GM18868 (cell line): Measurements from ENCODE around the gene KRTAP10-10.
"Not testable (repeated sequence)": the region's sequence is repeated elsewhere in the genome, so short reads cannot be mapped to it uniquely, and the experiment has no call there.

ENCODE experiments used
- ATAC-seq: cut with Tn5 transposase; IDR thresholded peaks from one replicate; pipeline ENCODE4 v1.9.1; 2021; ENCODE audit warnings: mild to moderate bottlenecking, moderate library complexity; ENCODE audit not compliant: unreplicated experiment

KRTAP10-10 gene, protein sequence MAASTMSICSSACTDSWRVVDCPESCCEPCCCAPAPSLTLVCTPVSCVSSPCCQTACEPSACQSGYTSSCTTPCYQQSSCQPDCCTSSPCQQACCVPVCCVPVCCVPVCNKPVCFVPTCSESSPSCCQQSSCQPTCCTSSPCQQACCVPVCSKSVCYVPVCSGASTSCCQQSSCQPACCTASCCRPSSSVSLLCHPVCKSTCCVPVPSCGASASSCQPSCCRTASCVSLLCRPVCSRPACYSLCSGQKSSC

DNA sequence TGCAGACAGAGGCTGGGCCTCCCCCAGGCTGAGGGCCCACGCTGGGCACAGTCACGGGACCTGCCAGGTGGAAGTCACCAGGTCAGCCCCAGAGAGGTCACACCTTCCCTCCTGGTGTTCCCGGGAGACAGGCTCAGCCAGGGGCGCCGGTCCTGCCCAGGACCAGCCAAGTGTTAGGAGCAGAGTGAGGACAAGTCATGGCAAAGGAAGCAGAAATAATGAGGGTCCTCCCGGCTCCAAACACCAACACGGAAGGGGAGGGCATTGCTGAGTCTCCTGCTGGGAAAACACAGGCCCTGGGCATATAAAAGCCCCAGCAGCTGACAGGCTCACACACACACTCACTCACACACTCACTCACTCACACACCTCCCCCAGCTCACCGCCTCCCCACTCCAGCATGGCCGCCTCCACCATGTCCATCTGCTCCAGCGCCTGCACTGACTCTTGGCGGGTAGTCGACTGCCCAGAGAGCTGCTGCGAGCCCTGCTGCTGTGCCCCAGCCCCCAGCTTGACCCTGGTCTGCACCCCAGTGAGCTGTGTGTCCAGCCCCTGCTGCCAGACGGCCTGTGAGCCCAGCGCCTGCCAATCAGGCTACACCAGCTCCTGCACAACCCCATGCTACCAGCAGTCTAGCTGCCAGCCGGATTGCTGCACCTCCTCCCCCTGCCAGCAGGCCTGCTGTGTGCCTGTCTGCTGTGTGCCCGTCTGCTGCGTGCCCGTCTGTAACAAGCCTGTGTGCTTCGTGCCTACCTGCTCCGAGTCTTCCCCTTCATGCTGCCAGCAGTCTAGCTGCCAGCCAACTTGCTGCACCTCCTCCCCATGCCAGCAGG, at the start of gene KRTAP10-10:
Gene KRTAP10-10 (plus strand): TSS at position 339 of the 833 bp plus-strand sequence. CDS start 62 bp downstream, at position 401.
- no peak for ATAC-seq

DNA sequence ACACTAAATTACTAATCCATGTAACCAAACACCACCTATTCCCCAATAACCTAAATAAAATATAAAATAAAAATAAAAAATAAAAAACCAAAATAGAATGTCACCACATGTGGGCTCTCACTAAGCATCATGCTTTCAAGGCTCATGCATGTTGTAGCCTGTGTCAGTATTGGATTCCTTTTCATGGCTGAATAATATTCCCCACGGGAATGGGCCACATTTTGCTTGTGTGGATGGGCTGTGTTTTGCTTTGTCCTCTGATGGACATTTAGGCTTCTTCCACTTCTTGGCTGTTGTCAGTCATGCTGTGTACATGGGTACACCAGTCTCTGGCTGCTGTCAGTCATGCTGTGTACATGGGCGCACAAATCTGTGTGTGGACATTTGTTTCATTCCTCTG, 48.1 kb upstream of the KRTAP10-10 start:
- no peak for ATAC-seq

DNA sequence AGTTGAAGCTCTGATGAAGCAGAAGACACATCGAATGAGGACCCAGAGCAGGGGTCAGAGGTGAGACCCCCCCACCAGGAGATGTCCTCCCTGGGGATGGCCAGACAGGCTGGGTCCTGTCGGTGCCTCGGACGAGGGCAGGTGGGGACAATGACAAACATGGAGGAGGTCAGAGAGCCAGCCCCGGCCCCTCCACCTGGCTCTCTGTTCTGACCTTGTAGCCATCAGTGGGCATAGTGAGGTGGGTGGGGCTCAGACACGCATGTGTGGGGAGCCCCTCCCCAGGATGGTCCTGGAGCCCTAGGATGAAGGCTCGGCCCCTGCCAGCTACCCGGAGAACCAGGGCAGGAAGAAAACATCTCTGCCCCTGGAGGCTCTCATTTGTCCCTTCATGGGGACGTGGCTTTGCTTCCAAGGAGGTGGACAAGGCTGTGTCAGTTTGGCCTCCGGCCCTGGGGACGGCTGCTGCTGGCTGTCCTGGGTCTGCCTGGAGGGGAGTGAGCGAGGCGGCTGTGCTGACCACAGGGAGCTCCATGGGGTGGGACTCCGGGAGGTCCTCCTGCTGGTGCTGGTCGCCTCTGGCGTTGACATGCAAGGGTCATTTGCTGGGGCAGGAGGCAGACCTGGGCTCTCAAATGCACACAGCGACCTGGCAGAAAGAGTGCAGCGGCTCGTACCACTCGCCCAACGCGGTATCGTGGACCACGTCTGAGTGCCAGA, 47.4 kb upstream of the KRTAP10-10 start:
- no peak for ATAC-seq

DNA sequence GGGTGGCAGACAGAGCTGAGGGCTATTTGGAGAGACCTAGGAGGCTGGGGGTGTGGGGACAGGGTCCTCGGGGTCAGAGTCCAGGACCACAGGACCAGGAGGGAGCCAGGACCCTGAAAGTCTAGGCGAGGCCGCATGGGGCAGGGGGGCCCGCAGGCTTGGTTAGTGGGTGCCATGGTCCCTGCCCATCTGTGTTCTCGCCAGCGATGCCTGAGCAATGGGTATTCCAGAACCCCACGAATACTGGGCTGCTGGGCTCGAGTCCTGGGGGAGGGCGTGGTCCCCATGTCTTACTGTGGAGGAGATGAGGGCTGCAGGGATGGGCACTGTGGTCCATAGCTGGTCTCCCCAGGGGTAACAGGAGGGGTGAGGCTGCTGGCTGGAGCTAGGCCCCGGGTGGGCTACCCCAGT, 46.8 kb upstream of the KRTAP10-10 start:
- no peak for ATAC-seq

DNA sequence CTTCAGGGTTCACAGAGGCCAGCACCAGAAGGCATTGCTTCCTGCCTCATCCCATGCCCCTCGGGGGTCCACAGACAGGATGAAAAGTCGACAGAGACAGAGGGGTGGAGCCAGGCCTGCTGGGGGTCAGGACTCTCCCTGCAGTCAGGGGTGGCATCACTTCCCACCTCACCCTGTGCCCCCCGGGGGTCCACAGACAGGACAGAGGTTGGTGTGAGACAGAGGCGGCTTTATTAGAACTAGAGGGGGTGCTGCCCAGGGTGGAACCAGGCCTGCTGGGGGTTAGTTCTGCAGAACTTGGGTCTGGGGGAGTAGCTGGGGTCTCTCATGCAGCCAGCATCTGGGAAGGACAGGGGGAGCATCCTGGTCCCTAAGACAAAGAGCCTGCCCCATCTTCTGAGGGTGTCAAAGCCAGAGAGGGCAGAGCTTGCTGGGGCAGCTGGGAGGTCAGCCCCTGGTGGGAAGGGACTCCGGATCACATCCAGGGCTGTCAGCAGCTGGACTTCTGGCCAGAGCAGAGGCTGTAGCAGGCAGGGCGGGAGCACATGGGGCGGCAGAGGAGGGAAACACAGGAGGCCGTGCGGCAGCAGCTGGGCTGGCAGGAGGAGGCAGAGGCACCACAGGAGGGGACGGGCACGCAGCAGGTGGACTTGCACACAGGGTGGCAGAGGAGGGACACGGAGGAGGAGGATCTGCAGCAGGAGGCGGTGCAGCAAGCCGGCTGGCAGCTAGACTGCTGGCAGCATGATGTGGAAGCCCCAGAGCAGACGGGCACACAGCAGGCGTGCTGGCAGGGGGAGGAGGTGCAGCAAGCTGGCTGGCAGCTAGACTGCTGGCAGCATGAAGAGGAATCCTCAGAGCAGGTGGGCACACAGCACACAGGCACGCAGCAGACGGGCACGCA, 46.0 kb upstream of the KRTAP10-10 start:
- not testable (repeated sequence) for ATAC-seq

DNA sequence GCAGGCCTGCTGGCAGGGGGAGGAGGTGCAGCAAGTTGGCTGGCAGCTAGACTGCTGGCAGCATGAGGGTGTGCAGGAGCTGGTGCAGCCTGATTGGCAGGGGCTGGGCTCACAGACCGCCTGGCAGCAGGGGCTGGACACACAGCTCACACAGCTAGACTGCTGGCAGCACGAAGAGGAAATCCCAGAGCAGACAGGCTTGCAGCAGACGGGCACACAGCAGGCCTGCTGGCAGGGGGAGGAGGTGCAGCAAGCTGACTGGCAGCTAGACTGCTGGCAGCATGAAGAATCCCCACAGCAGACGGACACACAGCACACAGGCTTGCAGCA, 45.4 kb upstream of the KRTAP10-10 start:
- not testable (repeated sequence) for ATAC-seq

DNA sequence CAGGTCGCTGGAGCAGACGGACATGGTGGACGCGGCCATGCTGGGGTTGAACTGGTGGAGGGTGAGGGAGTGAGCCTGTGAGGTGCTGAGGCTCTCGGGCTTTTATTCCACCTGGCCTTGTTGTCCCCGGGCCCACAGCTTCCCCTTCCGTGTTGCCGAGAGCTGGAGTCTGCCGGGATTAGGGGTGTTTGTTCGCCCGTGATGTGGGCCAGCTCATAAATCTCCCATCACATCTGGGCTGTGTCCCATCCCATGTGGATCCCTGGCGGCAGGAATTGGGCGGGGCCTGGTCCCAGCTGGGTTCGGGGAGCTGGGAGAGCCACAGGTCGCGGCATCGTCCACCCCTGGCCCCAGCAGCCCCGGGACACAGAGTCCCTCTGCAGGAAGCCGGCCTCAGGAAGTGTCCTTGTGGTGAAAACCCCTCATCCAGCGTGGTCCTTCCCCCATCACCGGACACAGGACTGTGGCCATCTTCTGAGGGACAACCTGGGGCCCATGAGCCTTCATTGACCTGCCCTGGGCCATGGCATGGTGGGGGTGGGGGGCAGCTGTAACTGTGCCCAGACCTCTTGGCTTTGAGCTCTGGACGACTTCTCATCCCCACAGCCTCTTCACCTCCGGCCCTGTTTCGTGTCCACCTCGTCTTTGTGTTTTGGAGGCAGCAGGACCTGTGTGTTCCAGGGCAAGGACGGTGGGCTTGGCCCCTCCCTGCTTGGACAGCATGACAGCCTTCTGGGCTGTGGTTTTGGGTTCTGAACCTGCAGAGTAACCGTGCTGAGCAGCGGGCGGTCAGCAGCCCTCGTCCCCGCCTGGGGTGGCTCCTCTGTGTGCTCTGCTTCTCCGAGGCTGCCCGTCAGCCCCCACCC, 44.5 kb upstream of the KRTAP10-10 start, which contains the start of gene KRTAP10-6:
Gene KRTAP10-6 (minus strand): TSS at position 60 of the 866 bp plus-strand sequence. CDS start 21 bp downstream, at position 39.
- ATAC-seq, result no peak

DNA sequence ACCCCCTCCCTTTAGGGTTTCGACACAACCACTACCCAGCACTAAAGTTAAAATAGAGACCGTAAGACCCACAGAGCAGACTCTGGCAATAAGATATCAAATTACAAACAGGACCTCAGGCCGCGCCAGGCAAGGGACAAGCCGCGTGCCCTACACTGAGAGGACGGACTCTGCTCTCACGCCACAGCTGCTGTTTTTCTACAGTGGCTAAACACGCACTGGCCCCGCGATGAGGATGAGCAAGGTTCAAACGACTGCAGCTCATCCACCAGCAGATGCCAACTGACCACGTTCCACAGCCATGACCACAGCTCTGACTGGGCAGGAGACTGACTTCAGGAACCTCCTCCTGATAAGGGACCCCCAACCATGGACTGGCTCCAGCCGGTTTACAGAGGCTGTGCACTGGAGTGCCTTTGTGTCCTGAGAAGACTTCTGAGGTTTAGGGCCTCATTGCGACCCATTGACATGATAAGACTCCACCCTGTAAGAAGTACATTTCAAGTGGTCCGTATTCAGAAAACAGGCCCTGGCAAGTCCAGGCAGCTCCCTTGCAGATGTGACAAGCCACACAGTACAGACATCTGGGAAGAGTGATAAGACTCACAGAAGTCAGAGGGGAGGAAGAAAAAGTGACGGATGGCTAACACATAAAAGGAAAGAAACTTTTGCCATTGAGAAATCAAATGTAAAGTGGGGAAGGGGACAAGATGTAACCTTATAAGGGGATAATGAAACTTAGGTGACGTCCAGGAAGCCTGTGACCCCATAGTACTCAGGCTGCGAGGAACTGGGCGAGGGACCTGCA, 43.4 kb upstream of the KRTAP10-10 start:
- no peak for ATAC-seq

DNA sequence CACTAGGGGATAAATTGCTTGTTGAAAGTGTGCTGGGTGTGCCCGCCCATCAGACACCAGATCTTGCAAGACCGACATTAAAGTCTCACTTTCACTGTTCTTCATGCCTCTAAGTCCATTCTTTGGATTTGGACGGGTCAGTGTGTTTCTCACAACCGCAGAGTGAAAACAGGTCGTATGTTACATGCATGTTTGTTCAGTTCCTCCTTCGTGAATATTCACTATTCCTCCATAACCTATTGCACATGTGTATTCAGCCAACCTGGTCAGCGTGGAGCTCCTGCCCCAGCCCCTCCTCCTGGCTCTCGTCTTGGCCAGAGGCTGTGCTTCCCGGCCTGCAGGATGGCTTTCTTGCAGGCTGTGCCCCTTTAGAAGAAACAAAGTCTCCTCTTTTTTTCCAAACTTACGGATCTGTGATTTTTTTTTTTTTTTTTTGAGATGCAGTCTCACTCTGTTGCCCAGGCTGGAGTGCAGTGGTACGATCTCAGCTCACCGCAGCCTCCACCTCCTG, 42.7 kb upstream of the KRTAP10-10 start:
- ATAC-seq, result no peak

DNA sequence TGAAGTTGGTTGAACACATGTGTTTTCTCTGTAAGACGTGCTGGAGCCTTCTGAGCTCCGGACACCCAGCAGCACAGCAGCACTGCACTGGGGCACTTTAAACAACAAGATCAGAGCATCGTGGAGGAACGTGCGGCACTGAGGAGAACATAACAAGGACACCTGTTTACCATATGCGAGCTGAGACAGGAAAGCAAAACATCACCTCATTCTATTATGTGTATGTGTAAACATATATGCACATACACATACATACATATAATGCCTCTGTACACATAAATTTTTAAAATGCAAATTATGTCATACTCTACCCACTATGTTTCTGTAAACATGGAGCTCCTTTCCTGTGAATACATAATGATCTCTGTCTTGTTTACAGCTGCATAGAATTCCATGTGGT, 41.6 kb upstream of the KRTAP10-10 start:
- no peak for ATAC-seq

DNA sequence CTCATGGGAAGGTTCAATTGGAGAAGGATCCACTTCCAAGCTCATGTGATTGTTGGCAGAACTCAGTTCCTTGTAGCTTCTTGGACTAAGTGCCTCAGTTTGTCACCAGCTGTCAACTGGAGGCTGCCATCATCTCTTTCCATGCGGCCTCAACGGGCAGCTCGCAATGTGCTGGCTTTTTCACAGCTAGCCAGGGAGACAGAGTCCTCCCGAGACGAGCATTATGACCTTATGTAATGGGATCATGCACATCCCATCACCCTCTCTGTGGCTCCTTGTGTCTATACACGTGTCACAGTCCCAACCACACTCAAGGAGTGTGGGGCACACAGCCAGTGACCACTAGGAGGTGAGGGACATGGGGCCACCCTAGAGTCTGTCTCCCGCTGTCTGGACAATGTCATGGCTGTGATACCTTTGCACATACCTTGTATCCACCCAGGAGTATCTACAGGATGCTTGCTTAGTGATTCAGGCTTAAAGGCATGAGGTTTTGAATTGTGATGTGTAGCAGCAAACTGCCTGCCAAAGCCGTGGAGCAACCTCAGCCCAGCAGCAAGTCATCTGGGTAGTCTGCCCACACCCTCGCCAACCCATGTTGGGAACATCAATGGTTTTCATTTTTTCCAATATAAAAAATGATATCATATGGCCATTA, 41.0 kb upstream of the KRTAP10-10 start:
- ATAC-seq, result no peak

DNA sequence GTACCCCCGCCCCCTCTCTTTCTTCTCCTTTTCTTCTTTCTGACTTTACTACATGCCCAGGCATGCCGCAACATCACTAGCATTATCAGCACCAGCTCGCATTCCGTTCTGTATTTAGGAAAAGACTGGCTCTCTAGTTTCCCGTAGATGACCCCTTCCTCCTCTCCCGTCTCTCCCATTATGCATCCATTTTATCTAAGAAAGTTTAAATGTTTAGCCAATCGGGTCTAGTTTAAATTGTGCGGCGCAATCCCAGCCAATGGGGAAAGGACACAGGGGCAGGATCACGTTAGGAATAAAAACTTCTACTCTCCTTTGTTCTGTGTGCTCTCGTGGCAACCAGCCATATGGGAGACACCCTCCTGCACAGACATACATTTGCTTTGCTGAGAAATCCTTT, 39.1 kb upstream of the KRTAP10-10 start:
- no peak for ATAC-seq

DNA sequence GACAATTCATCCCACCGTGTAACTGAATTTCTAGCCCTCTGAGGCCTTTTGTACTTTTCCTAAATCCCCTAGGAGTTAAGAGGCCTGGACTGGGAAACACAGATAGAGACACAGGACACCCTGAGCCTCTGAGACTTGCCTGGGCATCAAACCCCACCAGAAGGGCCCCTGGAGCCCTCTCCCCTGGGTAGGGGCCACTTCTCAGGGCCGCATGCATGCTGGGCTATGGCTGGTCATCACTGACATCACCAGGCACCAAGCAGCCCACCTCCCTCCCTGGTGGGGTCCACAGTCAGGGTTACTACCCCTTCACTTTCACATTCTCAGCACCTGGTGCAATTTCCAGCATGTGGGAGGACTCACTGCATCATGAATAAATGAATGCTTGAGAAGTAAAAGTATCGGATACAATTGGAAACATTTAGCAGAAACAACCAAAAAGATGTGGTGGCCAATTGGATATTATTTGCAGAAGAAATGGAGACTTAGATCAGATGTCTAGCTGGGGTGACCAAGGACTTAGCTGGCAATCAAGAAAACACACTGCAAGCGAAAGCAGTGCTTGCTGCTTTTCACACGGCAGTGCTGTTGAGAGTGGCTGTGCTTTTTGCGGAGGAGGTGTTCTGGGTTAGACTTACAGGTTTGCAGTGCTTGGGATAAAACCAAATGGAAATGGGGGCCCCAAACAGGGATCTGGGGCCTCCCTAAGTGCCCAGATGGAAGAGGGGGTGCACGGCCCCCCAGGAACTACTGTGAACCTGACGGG, 37.7 kb upstream of the KRTAP10-10 start:
- ATAC-seq, result no peak

DNA sequence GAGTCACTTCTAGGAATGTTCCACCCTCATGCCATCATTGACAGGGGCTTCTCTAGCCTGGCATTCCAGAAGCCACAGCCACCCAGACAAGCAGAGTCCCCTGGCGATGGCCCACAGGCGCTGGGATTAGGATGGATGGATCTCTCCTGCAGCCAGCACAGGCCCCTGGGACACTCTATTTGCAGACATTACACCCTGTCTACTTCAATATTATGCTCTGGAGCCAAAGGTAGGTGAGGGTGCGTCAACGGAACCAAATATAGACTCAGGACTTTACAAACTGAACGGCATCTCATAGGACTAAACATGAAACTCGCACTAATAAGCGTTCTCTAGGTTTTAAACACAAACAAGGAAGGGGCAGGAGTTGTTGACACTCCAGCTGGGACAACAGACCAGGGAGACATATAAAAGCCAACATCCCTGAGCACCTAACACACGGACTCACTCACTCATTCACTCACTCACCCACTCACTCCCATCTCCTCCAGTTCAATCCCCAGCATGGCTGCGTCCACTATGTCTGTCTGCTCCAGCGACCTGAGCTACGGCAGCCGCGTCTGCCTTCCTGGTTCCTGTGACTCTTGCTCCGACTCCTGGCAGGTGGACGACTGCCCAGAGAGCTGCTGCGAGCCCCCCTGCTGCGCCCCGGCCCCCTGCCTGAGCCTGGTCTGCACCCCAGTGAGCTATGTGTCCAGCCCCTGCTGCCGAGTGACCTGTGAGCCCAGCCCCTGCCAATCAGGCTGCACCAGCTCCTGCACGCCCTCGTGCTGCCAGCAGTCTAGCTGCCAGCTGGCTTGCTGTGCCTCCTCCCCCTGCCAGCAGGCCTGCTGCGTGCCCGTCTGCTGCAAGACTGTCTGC, 36.8 kb upstream of the KRTAP10-10 start, which contains the start of gene KRTAP10-7:
Gene KRTAP10-7 (plus strand): TSS at position 480 of the 861 bp plus-strand sequence. CDS start 25 bp downstream, at position 505.
- ATAC-seq, result not testable (repeated sequence)

DNA sequence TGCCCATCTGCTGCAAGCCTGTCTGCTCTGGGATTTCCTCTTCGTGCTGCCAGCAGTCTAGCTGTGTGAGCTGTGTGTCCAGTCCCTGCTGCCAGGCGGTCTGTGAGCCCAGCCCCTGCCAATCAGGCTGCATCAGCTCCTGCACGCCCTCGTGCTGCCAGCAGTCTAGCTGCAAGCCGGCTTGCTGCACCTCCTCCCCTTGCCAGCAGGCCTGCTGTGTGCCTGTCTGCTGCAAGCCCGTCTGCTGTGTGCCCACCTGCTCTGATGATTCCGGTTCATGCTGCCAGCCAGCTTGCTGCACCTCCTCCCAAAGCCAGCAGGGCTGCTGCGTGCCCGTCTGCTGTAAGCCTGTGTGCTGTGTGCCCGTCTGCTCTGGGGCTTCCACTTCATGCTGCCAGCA, 36.1 kb upstream of the KRTAP10-10 start:
- ATAC-seq, result not testable (repeated sequence)
